Skeletal muscle tissue (tissue), 4 donors: ENCODE measurements around the gene PKP1. TPM values are rescaled to one million over a fixed set of nuclear protein-coding genes. Genes with fewer than 3 reads are reported as not detected.

Experiments used
- H3K27ac ChIP-seq: one replicate; pipeline ENCODE4 v1.7.0; 2013; ENCODE audit warnings: mild to moderate bottlenecking, low read depth, low read length, inconsistent platforms
- H3K27me3 ChIP-seq, 3 donors: one replicate each; pipeline ENCODE4 v1.7.0; 2013; ENCODE audit warnings: low read length in 3 of 3; ENCODE audit not compliant: control insufficient read depth in 3 of 3, insufficient read depth in 3 of 3
- H3K36me3 ChIP-seq, 3 donors: one replicate each; pipeline ENCODE4 v1.7.0; 2013; ENCODE audit warnings: low read length in 3 of 3; ENCODE audit not compliant: control insufficient read depth in 3 of 3, insufficient read depth in 3 of 3
- H3K4me1 ChIP-seq, 3 donors: one replicate each; pipeline ENCODE4 v1.7.0; 2013; ENCODE audit warnings: low read length in 3 of 3, mild to moderate bottlenecking in 3 of 3; ENCODE audit not compliant: control insufficient read depth in 3 of 3, insufficient read depth in 3 of 3
- H3K4me3 ChIP-seq, 3 donors: one replicate each; pipeline ENCODE4 v1.7.0; 2013; ENCODE audit warnings: low read length in 3 of 3
- H3K9ac ChIP-seq, 3 donors: one replicate each; pipeline ENCODE4 v1.7.0; 2013; ENCODE audit warnings: low read length in 3 of 3, mild to moderate bottlenecking in 3 of 3, moderate library complexity in 2 of 3, low read depth in 1 of 3
- H3K9me3 ChIP-seq, 3 donors: one replicate each; pipeline ENCODE4 v1.7.0; 2013; ENCODE audit warnings: low read length in 3 of 3; ENCODE audit not compliant: control insufficient read depth in 3 of 3
- total RNA-seq: library from RNA; depleted of rRNA; stranded (reverse); fragments of >200 nt; gene quantifications from one replicate; pipeline ENCODE4 v1.2.3, GENCODE V29; 2014
- donor health status: Osteomylitis.

PKP1 gene
- total RNA-seq, 1 donor from 2014 or later: 3.7 TPM

GRCh38 chr1:201268604-201269151, 14.6 kb upstream of the PKP1 start:
- H3K9ac ChIP-seq: no peak overlapping the region
- peaks cover 5 to 10% (median 7%) of the 10 kb centered on the region in 3 donors for H3K27me3 ChIP-seq
- no peaks in the 10 kb centered on the region for H3K36me3 ChIP-seq
- H3K27ac ChIP-seq: no peak overlapping the region
- H3K4me3 ChIP-seq: no peak overlapping the region
- no peaks in the 10 kb centered on the region for H3K9me3 ChIP-seq
- no peaks in the 10 kb centered on the region for H3K4me1 ChIP-seq

GRCh38 chr1:201269281-201269680, 14.0 kb upstream of the PKP1 start:
- H3K27ac ChIP-seq: no peak overlapping the region
- H3K9me3 ChIP-seq: no peaks in the 10 kb centered on the region
- no peak overlapping the region for H3K4me3 ChIP-seq
- H3K4me1 ChIP-seq: no peaks in the 10 kb centered on the region
- H3K36me3 ChIP-seq: no peaks in the 10 kb centered on the region
- no peak overlapping the region for H3K9ac ChIP-seq
- peaks cover 4 to 7% (median 5%) of the 10 kb centered on the region in 3 donors for H3K27me3 ChIP-seq

- H3K27me3 ChIP-seq: peaks cover 4 to 7% (median 5%) of the 10 kb centered on the region in 3 donors
- H3K4me1 ChIP-seq: no peaks in the 10 kb centered on the region
These were observed 13.4 kb upstream of the PKP1 start for GRCh38 chr1:201269900-201270410.

GRCh38 chr1:201270616-201271390, 12.5 kb upstream of the PKP1 start:
- H3K27me3 ChIP-seq: peaks cover 4 to 7% (median 5%) of the 10 kb centered on the region in 3 donors
- H3K27ac ChIP-seq: no peak overlapping the region
- H3K9ac ChIP-seq: no peak overlapping the region
- no peaks in the 10 kb centered on the region for H3K36me3 ChIP-seq
- no peak overlapping the region for H3K4me3 ChIP-seq
- peaks cover 0 to 5% (median 0%) of the 10 kb centered on the region in 3 donors for H3K4me1 ChIP-seq
- no peaks in the 10 kb centered on the region for H3K9me3 ChIP-seq

More at GRCh38 chr1:201269900-201270410, 13.4 kb upstream of the PKP1 start:
- Histone ChIP-seq H3K4me3 (no peak overlapping the region), H3K9me3 (no peaks in the 10 kb centered on the region), H3K9ac (no peak overlapping the region), H3K36me3 (no peaks in the 10 kb centered on the region), H3K27ac (no peak overlapping the region)

- H3K9me3 ChIP-seq: no peaks in the 10 kb centered on the region
- no peaks in the 10 kb centered on the region for H3K36me3 ChIP-seq
- H3K27me3 ChIP-seq: peaks cover 5 to 10% (median 9%) of the 10 kb centered on the region in 3 donors
- no peak overlapping the region for H3K9ac ChIP-seq
- peaks cover 0 to 6% (median 0%) of the 10 kb centered on the region in 3 donors for H3K4me1 ChIP-seq
- H3K4me3 ChIP-seq: no peak overlapping the region
- H3K27ac ChIP-seq: no peak overlapping the region
These were observed 10.5 kb upstream of the PKP1 start for GRCh38 chr1:201272799-201273198.

- H3K9ac ChIP-seq: no peak overlapping the region
- H3K4me1 ChIP-seq: peaks cover 0 to 6% (median 2%) of the 10 kb centered on the region in 3 donors
- no peak overlapping the region for H3K27ac ChIP-seq
- no peak overlapping the region for H3K4me3 ChIP-seq
- peaks cover 5 to 17% (median 9%) of the 10 kb centered on the region in 3 donors for H3K27me3 ChIP-seq
- H3K9me3 ChIP-seq: no peaks in the 10 kb centered on the region
- H3K36me3 ChIP-seq: no peaks in the 10 kb centered on the region
These were observed 8.6 kb upstream of the PKP1 start for GRCh38 chr1:201274616-201275252.

- no peak overlapping the region for H3K4me3 ChIP-seq
- H3K27ac ChIP-seq: no peak overlapping the region
- H3K27me3 ChIP-seq: peaks cover 5 to 18% (median 9%) of the 10 kb centered on the region in 3 donors
- no peak overlapping the region for H3K9ac ChIP-seq
- no peaks in the 10 kb centered on the region for H3K36me3 ChIP-seq
- no peaks in the 10 kb centered on the region for H3K9me3 ChIP-seq
- peaks cover 0 to 6% (median 2%) of the 10 kb centered on the region in 3 donors for H3K4me1 ChIP-seq
These were observed 8.0 kb upstream of the PKP1 start for GRCh38 chr1:201275253-201275666.

- H3K27ac ChIP-seq: no peak overlapping the region
- H3K9ac ChIP-seq: no peak overlapping the region
- H3K36me3 ChIP-seq: no peaks in the 10 kb centered on the region
- peaks cover 9 to 31% (median 22%) of the 10 kb centered on the region in 3 donors for H3K27me3 ChIP-seq
- H3K9me3 ChIP-seq: no peaks in the 10 kb centered on the region
- no peak overlapping the region for H3K4me3 ChIP-seq
- H3K4me1 ChIP-seq: peaks cover 0 to 6% (median 2%) of the 10 kb centered on the region in 3 donors
These were observed 6.4 kb upstream of the PKP1 start for GRCh38 chr1:201276891-201277290.

- no peak overlapping the region for H3K4me3 ChIP-seq
- no peaks in the 10 kb centered on the region for H3K9me3 ChIP-seq
- no peak overlapping the region for H3K27ac ChIP-seq
- H3K4me1 ChIP-seq: peaks cover 0 to 6% (median 2%) of the 10 kb centered on the region in 3 donors
- peaks cover 10 to 35% (median 27%) of the 10 kb centered on the region in 3 donors for H3K27me3 ChIP-seq
- no peak overlapping the region for H3K9ac ChIP-seq
- H3K36me3 ChIP-seq: no peaks in the 10 kb centered on the region
These were observed 5.9 kb upstream of the PKP1 start for GRCh38 chr1:201277441-201277840.
